K562 (cell line): ENCODE results near the gene SPIN1. TPM values are rescaled to one million over a fixed set of nuclear protein-coding genes. Genes with fewer than 3 reads are reported as not detected.

ENCODE experiments used
- MGA ChIP-seq: fragments of 450-650 bp; IDR thresholded peaks from 2 replicates; pipeline ENCODE4 v1.6.1; 2016; ENCODE audit warnings: mild to moderate bottlenecking, moderate library complexity
- ZBTB40 ChIP-seq, 2 experiments: fragments of 450-650 bp in 1 of 2; sonication (generic) in 1 of 2; formaldehyde crosslinking in 1 of 2; IDR thresholded peaks; 2 replicates each; pipeline versions ENCODE4 v1.7.1 to v1.9.0; 2016 to 2022; ENCODE audit warnings: inconsistent platforms in 1 of 2, mild to moderate bottlenecking in 1 of 2, missing genetic modification reagents in 1 of 2
- ZNF740 ChIP-seq, 3 experiments: fragments of 200-800 bp in 1 of 3; sonication (Bioruptor generic) in 1 of 3; sonication (generic) in 1 of 3; formaldehyde crosslinking in 1 of 3; IDR thresholded peaks; 2 replicates each; pipeline versions ENCODE4 v1.6.1 to v1.8.0; 2016 to 2022; ENCODE audit warnings: mild to moderate bottlenecking in 2 of 3, missing compliant biosample characterization in 2 of 3, missing genetic modification characterization in 2 of 3, missing genetic modification reagents in 1 of 3
- polyA plus RNA-seq, 8 experiments: library from polyadenylated mRNA; depleted of rRNA in 4 of 8; stranded (reverse) in 5 of 8; unstranded in 3 of 8; fragments of >200 nt; fragmentation: Nextera tagmentation in 2 of 8; fragmentation: Illumina TruSeq in 1 of 8; extraction: Ambion mirVana in 2 of 8; extraction: Trizol in 1 of 8; gene quantifications; 2 replicates each; pipeline versions ENCODE4 v1.2.1 to v1.2.3, GENCODE V29; 2011 to 2014; ENCODE audit warnings: inconsistent platforms in 1 of 8, missing spikeins in 1 of 8
- total RNA-seq, 7 experiments: library from RNA; depleted of rRNA in 6 of 7; stranded (reverse); fragments of >200 nt in 6 of 7; fragmentation: Illumina TruSeq in 2 of 7; extraction: Trizol in 2 of 7; gene quantifications; 2 replicates each; pipeline versions ENCODE4 v1.2.1 to v1.2.3, GENCODE V29; 2011 to 2021; ENCODE audit warnings: low replicate concordance in 1 of 7

The SPIN1 gene
- total and polyA plus RNA-seq, 9 of the 15 experiments (the other 6 are each of a cell fraction or from before 2014, with no cell fraction given) = 7.4 to 25.7 (median 15.6) TPM

- 0 out of 2 replicates have a peak, but pooled peaks have one; percentile 11 for TF ChIP-seq ZBTB40 (IDR thresholded peaks at IDR 0.05)
- TF ChIP-seq ZBTB40 (CRISPR knock-in tag; IDR thresholded peaks at IDR 0.05) = no peak
- TF ChIP-seq MGA = peak; percentile 32
- TF ChIP-seq ZNF740 (CRISPR knock-in tag; IDR thresholded peaks at IDR 0.05) = no peak
- TF ChIP-seq ZNF740 (tag; IDR thresholded peaks at IDR 0.05) = no peak
Observed at GRCh38 chr9:88387552-88388202, 567 bp upstream of the SPIN1 start (continued).
